Chondrocyte (in vitro differentiated cells): Measurements from ENCODE around the gene ZNF485. TPM values are rescaled to one million over a fixed set of nuclear protein-coding genes. Genes with fewer than 3 reads are reported as not detected.

Experiments
- DNase-seq: peaks from one replicate; pipeline ENCODE4 v3.0.0; 2021; ENCODE audit warnings: mixed read lengths, low spot score
- H3K27ac Mint-ChIP-seq: one replicate; pipeline ENCODE4 v1.8.0; 2021; ENCODE audit warnings: mild to moderate bottlenecking, moderate library complexity, mixed read lengths; ENCODE audit not compliant: unreplicated experiment
- H3K27me3 Mint-ChIP-seq: 2 replicates; pipeline ENCODE4 v1.8.0; 2021; ENCODE audit warnings: low read depth, mixed read lengths
- H3K36me3 Mint-ChIP-seq: 2 replicates; pipeline ENCODE4 v1.8.0; 2021; ENCODE audit warnings: low read depth, mixed read lengths
- H3K4me1 Mint-ChIP-seq: 2 replicates; pipeline ENCODE4 v1.8.0; 2021; ENCODE audit warnings: low read depth, mild to moderate bottlenecking, mixed read lengths
- H3K4me3 Mint-ChIP-seq: one replicate; pipeline ENCODE4 v1.8.0; 2021; ENCODE audit warnings: mild to moderate bottlenecking, moderate library complexity, mixed read lengths; ENCODE audit not compliant: unreplicated experiment
- H3K9me3 Mint-ChIP-seq: 2 replicates; pipeline ENCODE4 v1.8.0; 2021; ENCODE audit warnings: low read depth, mixed read lengths
- CTCF ChIP-seq: fragments of 200-600 bp; sonication (generic); IDR thresholded peaks from 2 replicates; pipeline ENCODE4 v1.5.0; 2021; ENCODE audit warnings: antibody characterized with exemption, mild to moderate bottlenecking, moderate library complexity
- total RNA-seq: library from RNA; stranded (reverse); gene quantifications from 3 replicates; pipeline ENCODE4 v1.2.1, GENCODE V29; 2021

The ZNF485 gene
- total RNA-seq, 1 donor from 2014 or later, result 1.9 TPM

- Mint-ChIP-seq H3K27me3 (peaks cover 6% of the 10 kb centered on the region), H3K36me3 (peaks cover 1% of the 10 kb centered on the region), H3K4me3 (no peak overlapping the region)
Measured at GRCh38 chr10:43667317-43667731, 61.1 kb downstream of the ZNF485 start.

More at GRCh38 chr10:43667317-43667731, 61.1 kb downstream of the ZNF485 start:
- H3K4me1 Mint-ChIP-seq, result peaks cover 5% of the 10 kb centered on the region
- no peak overlapping the region for H3K27ac Mint-ChIP-seq
- no peak for DNase-seq
- H3K9me3 Mint-ChIP-seq, result no peaks in the 10 kb centered on the region
- TF ChIP-seq CTCF, result peak; percentile 54

Other genes with a start within 250 kb of the ZNF485 start
- not detected in 3 replicates for gene FXYD4, start 234.8 kb upstream of the ZNF485 start, total RNA-seq
- 122 to 126 TPM (median 123 TPM) in 3 replicates for gene HNRNPF, start 197.3 kb upstream of the ZNF485 start, total RNA-seq
- 2.1 to 2.7 TPM (median 2.6 TPM) in 3 replicates for gene ZNF487, start 169.3 kb upstream of the ZNF485 start, total RNA-seq
- 4.2 to 5.6 TPM (median 4.6 TPM) in 3 replicates for gene ZNF239, start 31.8 kb upstream of the ZNF485 start, total RNA-seq
- gene ZNF32, start 42.4 kb downstream of the ZNF485 start, total RNA-seq, result 35.4 to 41.1 TPM (median 40.3 TPM) in 3 replicates